ENCODE data around the gene PHLDA1. TPM values are rescaled to one million over a fixed set of nuclear protein-coding genes. Genes with fewer than 3 reads are reported as not detected.

Gene PHLDA1
- total RNA-seq, 2 donors from 2014 or later: 4.9 to 5.8 TPM

DNA sequence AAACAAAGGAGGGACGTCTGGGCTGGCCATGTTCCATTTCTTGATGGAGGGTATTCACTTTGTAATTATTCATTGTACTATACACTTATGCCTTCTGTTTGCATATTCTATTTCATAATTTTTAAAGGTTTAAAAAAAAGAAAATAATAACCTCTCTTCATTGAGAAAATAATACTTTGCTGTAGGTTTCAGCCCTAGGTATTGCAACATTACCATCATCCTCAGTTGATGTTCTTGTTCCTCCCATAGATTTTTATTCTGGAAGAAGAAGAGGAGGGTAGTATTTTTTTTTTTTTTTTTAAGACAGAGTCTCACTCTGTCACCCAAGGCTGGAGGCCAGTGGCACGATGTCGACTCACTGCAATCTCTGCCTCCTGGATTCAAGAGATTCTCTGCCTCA, 54.7 kb downstream of the PHLDA1 start:
- intact Hi-C loops (cut with DNase I, micrococcal nuclease): no loop called here
- ATAC-seq (no peak), DNase-seq (no peak)

DNA sequence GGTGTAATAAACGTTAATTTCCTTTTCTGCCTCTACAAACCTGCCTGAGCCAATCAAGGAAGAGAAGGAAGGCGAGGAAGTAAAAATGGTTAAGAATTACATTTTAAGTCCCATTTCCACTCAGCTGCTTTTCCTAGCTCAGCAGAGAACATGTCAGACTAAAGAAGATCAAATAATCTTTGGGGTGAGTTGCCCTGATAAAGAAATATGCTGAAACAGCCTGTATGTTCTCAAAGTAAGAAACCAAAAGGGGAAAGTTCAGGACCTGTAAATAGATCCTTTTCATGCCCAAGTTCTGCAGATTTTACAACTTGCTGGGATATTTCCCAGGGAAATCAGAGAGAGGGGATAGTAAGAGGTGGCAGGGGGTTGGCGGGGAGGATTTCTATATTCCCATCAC, 55.5 kb downstream of the PHLDA1 start:
- intact Hi-C loops (cut with DNase I, micrococcal nuclease): no loop called here
- DNase-seq (no peak), ATAC-seq (no peak)

DNA sequence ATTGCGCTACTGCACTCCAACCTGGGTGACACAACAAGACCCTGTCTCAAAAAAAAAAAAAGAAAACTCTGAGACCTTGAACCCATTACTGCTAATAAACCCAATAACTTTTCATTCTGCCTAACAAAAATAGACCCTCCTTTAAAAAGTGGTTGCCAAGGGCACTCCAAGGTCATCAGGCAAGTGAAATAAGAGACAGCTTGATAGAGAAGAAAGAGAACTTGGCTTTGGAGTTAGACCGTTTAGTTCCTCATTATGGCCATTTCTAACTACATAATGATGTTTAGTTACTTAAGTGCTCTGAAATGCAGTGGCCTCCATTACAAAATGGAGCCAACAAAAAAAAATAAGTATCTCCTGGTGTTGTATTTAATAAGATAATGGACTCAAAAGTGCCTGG, 55.9 kb downstream of the PHLDA1 start:
- intact Hi-C loops (cut with DNase I, micrococcal nuclease): no loop called here
- DNase-seq (no peak), ATAC-seq (no peak)

Other genes starting within 250 kb of the PHLDA1 start
- 100 to 1,000 TPM in 1 of 2 donors, 10 to 100 TPM in 1; 91.5 to 126 TPM for gene NAP1L1, start 52.9 kb upstream of the PHLDA1 start, total RNA-seq

All from left colon (tissue), 2 donors.